LHCN-M2 (cell line): ENCODE measurements around the gene TDRD7. TPM values are rescaled to one million over a fixed set of nuclear protein-coding genes. Genes with fewer than 3 reads are reported as not detected.

ENCODE experiments used
- DNase-seq: peaks from one replicate; pipeline ENCODE4 v3.0.0-alpha.2; 2012; ENCODE audit warnings: low read depth
- polyA plus RNA-seq: library from polyadenylated mRNA; unstranded; fragments of >200 nt; gene quantifications from one replicate; pipeline ENCODE4 v1.2.1, GENCODE V29; 2012; ENCODE audit warnings: missing spikeins
- total RNA-seq: library from RNA; depleted of rRNA; stranded (reverse); fragments of >200 nt; gene quantifications from 2 replicates; pipeline ENCODE4 v1.2.3, GENCODE V29; 2014; rRNA removed

The TDRD7 gene
- 6.2 and 8.5 TPM in 2 replicates for total RNA-seq
- polyA plus RNA-seq, result 5.9 TPM

GRCh38 chr9:97411789-97412625, at the start of gene TDRD7:
TDRD7 (plus strand) TSS chr9:97412096; CDS start chr9:97428466, 16,370 bp downstream.
- DNase-seq, result peak; percentile 68

GRCh38 chr9:97362777-97363545, 48.9 kb upstream of the TDRD7 start:
- DNase-seq, result no peak

- DNase-seq, result no peak
These were observed 48.1 kb upstream of the TDRD7 start for GRCh38 chr9:97363661-97364299.

- DNase-seq, result no peak
These were observed 47.0 kb upstream of the TDRD7 start for GRCh38 chr9:97364769-97365490.

- no peak for DNase-seq
These were observed 46.3 kb upstream of the TDRD7 start for GRCh38 chr9:97365634-97366033.

- no peak for DNase-seq
These were observed 45.4 kb upstream of the TDRD7 start for GRCh38 chr9:97366476-97366875.

- DNase-seq, result no peak
These were observed 45.0 kb upstream of the TDRD7 start for GRCh38 chr9:97366889-97367288.

- no peak for DNase-seq
These were observed 44.2 kb upstream of the TDRD7 start for GRCh38 chr9:97367729-97368128.

- no peak for DNase-seq
These were observed 42.9 kb upstream of the TDRD7 start for GRCh38 chr9:97368964-97369363.

- no peak for DNase-seq
These were observed 39.3 kb upstream of the TDRD7 start for GRCh38 chr9:97372580-97372979.

- no peak for DNase-seq
These were observed 38.6 kb upstream of the TDRD7 start for GRCh38 chr9:97373331-97373730.

- DNase-seq, result no peak
These were observed 37.1 kb upstream of the TDRD7 start for GRCh38 chr9:97374811-97375210.

GRCh38 chr9:97376902-97377301, 35.0 kb upstream of the TDRD7 start:
- DNase-seq, result no peak

GRCh38 chr9:97382099-97382718, 29.7 kb upstream of the TDRD7 start:
- DNase-seq, result no peak

GRCh38 chr9:97384406-97385262, 27.3 kb upstream of the TDRD7 start:
- no peak for DNase-seq

GRCh38 chr9:97385626-97386264, 26.2 kb upstream of the TDRD7 start:
- DNase-seq, result no peak

- DNase-seq, result no peak
These were observed 25.6 kb upstream of the TDRD7 start for GRCh38 chr9:97386265-97386633.

GRCh38 chr9:97386733-97387503, 25.0 kb upstream of the TDRD7 start:
- DNase-seq, result peak; percentile 41

- no peak for DNase-seq
These were observed 24.4 kb upstream of the TDRD7 start for GRCh38 chr9:97387504-97387886.
